H9 (cell line): ENCODE results near the gene CASK. TPM values are rescaled to one million over a fixed set of nuclear protein-coding genes. Genes with fewer than 3 reads are reported as not detected.

Experiments used
- DNase-seq: peaks from one replicate; pipeline ENCODE4 v3.0.0-alpha.2; 2017
- H2AFZ ChIP-seq: one replicate; pipeline ENCODE4 v1.6.1; 2013; ENCODE audit warnings: mild to moderate bottlenecking, low read length, control low read depth, moderate library complexity
- H2AK5ac ChIP-seq: 2 replicates; pipeline ENCODE4 v1.6.1; 2013; ENCODE audit warnings: low read length, control low read depth, mixed read lengths; ENCODE audit not compliant: insufficient read length
- H2BK120ac ChIP-seq: one replicate; pipeline ENCODE4 v1.6.1; 2013; ENCODE audit warnings: low read depth, mild to moderate bottlenecking, low read length, control low read depth, inconsistent platforms; ENCODE audit not compliant: poor library complexity, severe bottlenecking
- H2BK12ac ChIP-seq: 2 replicates; pipeline ENCODE4 v1.6.1; 2013; ENCODE audit warnings: low read length, control low read depth, mixed read lengths, low read depth; ENCODE audit not compliant: insufficient read length
- H2BK15ac ChIP-seq: 2 replicates; pipeline ENCODE4 v1.6.1; 2013; ENCODE audit warnings: low read depth, low read length, control low read depth
- H2BK20ac ChIP-seq: one replicate; pipeline ENCODE4 v1.6.1; 2013; ENCODE audit warnings: low read depth, mild to moderate bottlenecking, low read length, control low read depth, inconsistent platforms; ENCODE audit not compliant: poor library complexity, severe bottlenecking
- H2BK5ac ChIP-seq: 2 replicates; pipeline ENCODE4 v1.6.1; 2013; ENCODE audit warnings: low read length, control low read depth, mixed read lengths; ENCODE audit not compliant: insufficient read length
- H3K14ac ChIP-seq: 2 replicates; pipeline ENCODE4 v1.6.1; 2013; ENCODE audit warnings: low read length, control low read depth; ENCODE audit not compliant: insufficient read depth
- H3K18ac ChIP-seq: 2 replicates; pipeline ENCODE4 v1.6.1; 2013; ENCODE audit warnings: low read depth, mild to moderate bottlenecking, mixed read lengths, low read length, control low read depth; ENCODE audit not compliant: insufficient read length
- H3K23ac ChIP-seq: 2 replicates; pipeline ENCODE4 v1.6.1; 2013; ENCODE audit warnings: low read length, control low read depth, mixed read lengths, low read depth; ENCODE audit not compliant: insufficient read length
- H3K23me2 ChIP-seq: 2 replicates; pipeline ENCODE4 v1.6.1; 2013; ENCODE audit warnings: low read depth, mild to moderate bottlenecking, mixed read lengths, low read length, control low read depth; ENCODE audit not compliant: insufficient read length, poor library complexity, severe bottlenecking
- H3K27ac ChIP-seq: 2 replicates; pipeline ENCODE4 v1.5.1; 2013; ENCODE audit warnings: low read length, control low read depth, mixed read lengths, low read depth; ENCODE audit not compliant: insufficient read length
- H3K27me3 ChIP-seq: 2 replicates; pipeline ENCODE4 v1.6.1; 2013; ENCODE audit warnings: low read length, control low read depth, inconsistent platforms; ENCODE audit not compliant: insufficient read depth
- H3K4ac ChIP-seq: 2 replicates; pipeline ENCODE4 v1.6.1; 2013; ENCODE audit warnings: low read depth, mild to moderate bottlenecking, control low read depth, inconsistent platforms, low read length, moderate library complexity
- H3K4me1 ChIP-seq: 2 replicates; pipeline ENCODE4 v1.6.1; 2013; ENCODE audit warnings: low read length, control low read depth, inconsistent platforms; ENCODE audit not compliant: insufficient read depth
- H3K4me2 ChIP-seq: 2 replicates; pipeline ENCODE4 v1.6.1; 2013; ENCODE audit warnings: low read length, control low read depth, mixed read lengths; ENCODE audit not compliant: insufficient read length, insufficient read depth
- H3K56ac ChIP-seq: 2 replicates; pipeline ENCODE4 v1.6.1; 2013; ENCODE audit warnings: low read depth, mild to moderate bottlenecking, mixed read lengths, low read length, control low read depth; ENCODE audit not compliant: insufficient read length
- H3K79me1 ChIP-seq: 2 replicates; pipeline ENCODE4 v1.6.1; 2013; ENCODE audit warnings: low read depth, mild to moderate bottlenecking, moderate library complexity, low read length, control low read depth, inconsistent platforms; ENCODE audit not compliant: insufficient read depth, poor library complexity, severe bottlenecking
- H3K79me2 ChIP-seq: 2 replicates; pipeline ENCODE4 v1.6.1; 2013; ENCODE audit warnings: low read length, control low read depth, inconsistent platforms; ENCODE audit not compliant: insufficient read depth
- H3K9ac ChIP-seq: 2 replicates; pipeline ENCODE4 v1.6.1; 2013; ENCODE audit warnings: low read length, control low read depth, mixed read lengths; ENCODE audit not compliant: insufficient read length; ENCODE audit errors: extremely low read depth
- H3K9me3 ChIP-seq: one replicate; pipeline ENCODE4 v1.6.1; 2013; ENCODE audit warnings: low read depth, low read length, inconsistent platforms; ENCODE audit not compliant: control insufficient read depth
- H3T11ph ChIP-seq: one replicate; pipeline ENCODE4 v1.6.1; 2013; ENCODE audit warnings: mild to moderate bottlenecking, low read length, control low read depth, inconsistent platforms
- H4K20me1 ChIP-seq: one replicate; pipeline ENCODE4 v1.6.1; 2013; ENCODE audit not compliant: control insufficient read depth, insufficient read length, insufficient read depth
- H4K5ac ChIP-seq: 2 replicates; pipeline ENCODE4 v1.6.1; 2013; ENCODE audit warnings: low read depth, mild to moderate bottlenecking, mixed read lengths, low read length, control low read depth; ENCODE audit not compliant: insufficient read length
- H4K8ac ChIP-seq: replicated peaks from 2 replicates; pipeline ENCODE4 v1.6.1; 2013; ENCODE audit warnings: low read length, control low read depth, mixed read lengths, low read depth; ENCODE audit not compliant: insufficient read length
- H4K91ac ChIP-seq: 2 replicates; pipeline ENCODE4 v1.6.1; 2013; ENCODE audit warnings: low read depth, mild to moderate bottlenecking, moderate library complexity, mixed read lengths, low read length, control low read depth; ENCODE audit not compliant: insufficient read length
- H3K27ac Mint-ChIP-seq, 3 experiments: 2 replicates in 2 of 3; 3 replicates in 1 of 3; pipeline ENCODE4 v1.8.0; 2020 to 2021; ENCODE audit warnings: mixed read lengths in 3 of 3, mild to moderate bottlenecking in 1 of 3, moderate library complexity in 1 of 3
- H3K27me3 Mint-ChIP-seq: 2 replicates; pipeline ENCODE4 v1.8.0; 2021; ENCODE audit warnings: low read depth, mild to moderate bottlenecking, moderate library complexity, mixed read lengths
- H3K36me3 Mint-ChIP-seq, 3 experiments: 2 replicates in 2 of 3; 3 replicates in 1 of 3; pipeline ENCODE4 v1.8.0; 2020 to 2021; ENCODE audit warnings: low read depth in 3 of 3, mixed read lengths in 3 of 3; ENCODE audit not compliant: insufficient read depth in 1 of 3
- H3K4me1 Mint-ChIP-seq, 2 experiments: 2 replicates each; pipeline ENCODE4 v1.8.0; 2020; ENCODE audit warnings: mixed read lengths in 2 of 2
- H3K4me3 Mint-ChIP-seq, 2 experiments: 2 replicates in 1 of 2; 3 replicates in 1 of 2; pipeline ENCODE4 v1.8.0; 2020 to 2021; ENCODE audit warnings: mild to moderate bottlenecking in 2 of 2, mixed read lengths in 2 of 2, moderate library complexity in 1 of 2
- H3K9me3 Mint-ChIP-seq, 2 experiments: 2 replicates in 1 of 2; 3 replicates in 1 of 2; pipeline ENCODE4 v1.8.0; 2020; ENCODE audit warnings: mild to moderate bottlenecking in 2 of 2, mixed read lengths in 2 of 2, moderate library complexity in 1 of 2
- CTCF ChIP-seq: fragments of 200-600 bp; sonication (generic); conservative IDR thresholded peaks from 3 replicates; pipeline ENCODE4 v1.8.0; 2021; ENCODE audit warnings: antibody characterized with exemption, mild to moderate bottlenecking
- WGBS: extraction: QIAGEN DNeasy Blood & Tissue Kit; methylation state at CpG from one replicate; pipeline ENCODE4 v1.1.7; 2013; ENCODE audit warnings: missing lambda C conversion rate, low lambda C conversion rate, mixed read lengths; ENCODE audit not compliant: insufficient read length; ENCODE audit errors: extremely low coverage; 5-methylcytosine and 5-hydroxymethylcytosine counted together
- total RNA-seq: library from RNA; stranded (reverse); gene quantifications from 2 replicates; pipeline ENCODE4 v1.2.1, GENCODE V29; 2021

Gene CASK
- total RNA-seq, 1 experiment from 2014 or later = 44.1 TPM

GRCh38 chrX:41529221-41529620 is 394.1 kb downstream of the CASK start:
- Histone ChIP-seq H4K5ac (no peak overlapping the region), H2BK12ac (no peak overlapping the region), H3K4me2 (no peak overlapping the region), H3K23me2 (no peaks in the 10 kb centered on the region), H3K18ac (no peak overlapping the region), H3K9me3 (no peaks in the 10 kb centered on the region), H4K91ac (no peak overlapping the region), H2BK20ac (no peak overlapping the region), H3T11ph (no peak overlapping the region), H3K4ac (no peak overlapping the region), H2AK5ac (no peak overlapping the region), H3K27me3 (no peaks in the 10 kb centered on the region), H3K79me1 (no peaks in the 10 kb centered on the region), H2BK15ac (no peak overlapping the region), H3K9ac (no peak overlapping the region), H3K14ac (no peak overlapping the region), H3K56ac (no peak overlapping the region), H3K4me1 (no peaks in the 10 kb centered on the region), H3K23ac (no peak overlapping the region), H2BK5ac (no peak overlapping the region), H2AFZ (no peak overlapping the region), H4K20me1 (no peaks in the 10 kb centered on the region), H3K79me2 (no peaks in the 10 kb centered on the region), H2BK120ac (no peak overlapping the region), H3K27ac (no peak overlapping the region), H4K8ac (no peak overlapping the region)
- H3K36me3 Mint-ChIP-seq = peaks cover 15 to 31% (median 20%) of the 10 kb centered on the region in 3 experiments
- peaks cover 49 to 53% of the 10 kb centered on the region in 2 experiments for H3K9me3 Mint-ChIP-seq
- no peak for TF ChIP-seq CTCF
- no peak overlapping the region for H3K4me3 Mint-ChIP-seq
- DNase-seq = no peak
- H3K27ac Mint-ChIP-seq = no peak overlapping the region; a peak in 1 of 7 replicates
- H3K4me1 Mint-ChIP-seq = peaks cover 10 to 11% of the 10 kb centered on the region in 2 experiments
- H3K27me3 Mint-ChIP-seq = no peaks in the 10 kb centered on the region
- WGBS = no CpG with 5 or more reads among the region's 11 CpGs
